Naive B cell (primary cell): ENCODE results near the gene DDAH2. TPM values are rescaled to one million over a fixed set of nuclear protein-coding genes. Genes with fewer than 3 reads are reported as not detected.

Experiments
- ATAC-seq, 2 donors: fragments of 150-1000 bp; cut with Tn5 transposase; 2 replicates each; pipeline ENCODE4 v1.10.0; 2021; ENCODE audit warnings: low read depth in 2 of 2, mild to moderate bottlenecking in 2 of 2, moderate library complexity in 2 of 2
- DNase-seq: peaks from one replicate; pipeline ENCODE4 v3.0.0; 2022
- H3K27ac Mint-ChIP-seq, 6 donors: one replicate each; pipeline ENCODE4 v1.8.0; 2020 to 2022; ENCODE audit warnings: mild to moderate bottlenecking in 6 of 6, mixed read lengths in 6 of 6, moderate library complexity in 5 of 6, inconsistent platforms in 2 of 6
- H3K27me3 Mint-ChIP-seq, 3 donors: one replicate each; pipeline ENCODE4 v1.8.0; 2021 to 2022; ENCODE audit warnings: mixed read lengths in 3 of 3, mild to moderate bottlenecking in 1 of 3
- H3K36me3 Mint-ChIP-seq, 2 donors: one replicate each; pipeline ENCODE4 v1.8.0; 2020 to 2022; ENCODE audit warnings: mixed read lengths in 2 of 2, inconsistent platforms in 1 of 2, mild to moderate bottlenecking in 1 of 2
- H3K4me1 Mint-ChIP-seq, 3 donors: one replicate each; pipeline ENCODE4 v1.8.0; 2020 to 2022; ENCODE audit warnings: mixed read lengths in 3 of 3, inconsistent platforms in 1 of 3, mild to moderate bottlenecking in 1 of 3, moderate library complexity in 1 of 3
- H3K4me3 Mint-ChIP-seq, 8 donors: one replicate each; pipeline ENCODE4 v1.8.0; 2020 to 2022; ENCODE audit warnings: mild to moderate bottlenecking in 8 of 8, mixed read lengths in 8 of 8, moderate library complexity in 8 of 8, inconsistent platforms in 2 of 8
- H3K9me3 Mint-ChIP-seq, 7 donors: one replicate each; pipeline ENCODE4 v1.8.0; 2020 to 2022; ENCODE audit warnings: mixed read lengths in 7 of 7, mild to moderate bottlenecking in 5 of 7, inconsistent platforms in 2 of 7, moderate library complexity in 1 of 7
- polyA plus RNA-seq, 6 donors: library from polyadenylated mRNA; unstranded; fragments of 300-500 nt; fragmentation: Illumina TruSeq; gene quantifications; one replicate each; pipeline ENCODE4 v1.2.3, GENCODE V29; 2021; ENCODE audit warnings: low read depth in 6 of 6

DDAH2 gene, protein sequence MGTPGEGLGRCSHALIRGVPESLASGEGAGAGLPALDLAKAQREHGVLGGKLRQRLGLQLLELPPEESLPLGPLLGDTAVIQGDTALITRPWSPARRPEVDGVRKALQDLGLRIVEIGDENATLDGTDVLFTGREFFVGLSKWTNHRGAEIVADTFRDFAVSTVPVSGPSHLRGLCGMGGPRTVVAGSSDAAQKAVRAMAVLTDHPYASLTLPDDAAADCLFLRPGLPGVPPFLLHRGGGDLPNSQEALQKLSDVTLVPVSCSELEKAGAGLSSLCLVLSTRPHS
- 10 to 100 TPM; 57.1 to 87.6 (median 82.1) TPM for polyA plus RNA-seq

DNA sequence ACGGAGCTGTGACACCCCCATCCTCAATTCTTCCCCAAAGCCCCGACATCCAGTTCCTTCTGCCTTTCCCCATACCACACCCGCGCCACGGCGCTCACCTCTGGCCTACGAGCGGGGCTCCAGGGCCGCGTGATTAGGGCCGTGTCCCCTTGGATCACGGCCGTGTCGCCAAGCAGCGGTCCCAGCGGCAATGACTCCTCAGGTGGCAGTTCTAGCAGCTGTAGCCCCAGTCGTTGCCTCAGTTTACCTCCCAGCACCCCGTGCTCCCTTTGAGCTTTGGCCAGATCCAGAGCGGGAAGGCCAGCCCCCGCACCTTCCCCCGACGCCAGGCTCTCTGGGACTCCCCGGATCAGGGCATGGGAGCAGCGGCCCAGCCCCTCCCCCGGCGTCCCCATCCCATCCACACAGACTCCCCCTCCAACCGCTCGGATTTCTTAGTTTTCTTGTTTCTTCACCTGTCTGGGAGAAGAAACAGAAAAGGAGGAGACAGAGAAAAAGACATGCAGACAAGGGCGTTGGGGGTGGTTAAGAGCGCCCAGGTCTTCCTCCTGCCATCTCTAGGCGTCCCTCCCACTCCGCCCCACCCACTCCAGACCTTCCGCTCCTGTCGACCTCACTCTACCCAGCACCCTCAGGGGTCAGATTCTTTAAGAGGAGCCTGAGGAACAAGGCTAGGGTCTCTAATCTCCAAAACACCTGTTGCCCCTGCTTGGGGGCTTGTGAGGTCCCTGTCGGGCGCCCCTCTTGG lies at the start of gene DDAH2:
TSS of gene DDAH2 (minus strand) at position 533 of the 748 bp plus-strand sequence. CDS start at position 395, 138 bp downstream.
- H3K9me3 Mint-ChIP-seq = no peaks in the 10 kb centered on the region
- H3K36me3 Mint-ChIP-seq = peaks cover 15 to 36% of the 10 kb centered on the region in 2 donors
- peaks cover 51 to 74% (median 73%) of the 10 kb centered on the region in 3 donors for H3K4me1 Mint-ChIP-seq
- peak within 1 kb of the TSS; percentile 86 to 99 (median 98) for H3K27ac Mint-ChIP-seq
- peak within 1 kb of the TSS; percentile 91 to 100 (median 98) for H3K4me3 Mint-ChIP-seq
- DNase-seq (no peak), ATAC-seq (peak; percentile 1 to 4)
- no peaks in the 10 kb centered on the region for H3K27me3 Mint-ChIP-seq

DNA sequence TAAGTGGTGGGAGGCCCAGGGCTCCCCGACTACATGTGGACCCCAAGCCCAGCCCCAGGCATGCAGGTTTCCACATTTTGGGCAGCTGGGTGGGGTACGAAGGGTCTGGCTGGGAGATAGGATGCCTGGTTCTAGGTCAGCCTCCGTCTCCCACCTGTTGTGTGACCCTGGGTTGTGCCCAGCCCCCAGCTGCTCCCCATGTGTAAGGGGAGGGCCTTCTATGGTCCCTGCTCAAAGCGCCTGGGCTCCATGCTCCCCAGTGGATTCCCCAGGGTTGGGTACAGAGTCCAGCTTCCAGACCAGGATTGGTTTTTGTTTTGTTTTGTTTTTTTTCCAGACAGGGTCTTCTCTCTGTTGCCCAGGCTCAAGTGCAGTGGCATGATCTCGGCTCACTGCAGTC lies 49.1 kb upstream of the DDAH2 start:
- Mint-ChIP-seq H3K4me3 (peak overlapping the region in 1 of 8 donors; percentile 25), H3K9me3 (no peaks in the 10 kb centered on the region), H3K27me3 (no peaks in the 10 kb centered on the region), H3K36me3 (no peaks in the 10 kb centered on the region), H3K27ac (peak overlapping the region in 2 of 6 donors; percentile 69 to 88), H3K4me1 (peaks cover 19 to 25% (median 21%) of the 10 kb centered on the region in 3 donors)
- DNase-seq (no peak), ATAC-seq (no peak)

DNA sequence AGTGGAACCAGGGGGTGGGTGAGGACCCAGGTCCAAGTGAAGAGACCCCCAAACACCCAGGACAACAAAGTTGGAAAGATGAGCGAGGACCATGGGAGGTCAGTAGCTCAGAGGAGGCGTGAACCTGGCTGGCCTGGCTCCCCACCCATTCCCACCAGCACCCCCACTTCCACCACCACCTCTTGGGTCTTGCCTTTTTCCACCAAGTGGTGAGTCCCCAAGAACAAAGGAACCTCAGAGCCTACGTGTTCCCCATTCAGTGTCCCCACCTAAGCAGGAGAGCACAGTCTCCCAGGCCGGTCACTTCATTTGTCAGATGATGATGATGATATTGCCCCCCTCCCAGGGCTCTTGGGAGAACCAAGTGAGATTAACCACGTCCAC lies 48.6 kb upstream of the DDAH2 start:
- Mint-ChIP-seq H3K4me1 (peaks cover 19 to 24% (median 22%) of the 10 kb centered on the region in 3 donors), H3K27me3 (no peaks in the 10 kb centered on the region), H3K36me3 (no peaks in the 10 kb centered on the region), H3K9me3 (no peaks in the 10 kb centered on the region), H3K4me3 (peak overlapping the region in 1 of 8 donors; percentile 34), H3K27ac (peak overlapping the region in 4 of 6 donors; percentile 74 to 88 (median 78))
- ATAC-seq = no peak
- DNase-seq = no peak

DNA sequence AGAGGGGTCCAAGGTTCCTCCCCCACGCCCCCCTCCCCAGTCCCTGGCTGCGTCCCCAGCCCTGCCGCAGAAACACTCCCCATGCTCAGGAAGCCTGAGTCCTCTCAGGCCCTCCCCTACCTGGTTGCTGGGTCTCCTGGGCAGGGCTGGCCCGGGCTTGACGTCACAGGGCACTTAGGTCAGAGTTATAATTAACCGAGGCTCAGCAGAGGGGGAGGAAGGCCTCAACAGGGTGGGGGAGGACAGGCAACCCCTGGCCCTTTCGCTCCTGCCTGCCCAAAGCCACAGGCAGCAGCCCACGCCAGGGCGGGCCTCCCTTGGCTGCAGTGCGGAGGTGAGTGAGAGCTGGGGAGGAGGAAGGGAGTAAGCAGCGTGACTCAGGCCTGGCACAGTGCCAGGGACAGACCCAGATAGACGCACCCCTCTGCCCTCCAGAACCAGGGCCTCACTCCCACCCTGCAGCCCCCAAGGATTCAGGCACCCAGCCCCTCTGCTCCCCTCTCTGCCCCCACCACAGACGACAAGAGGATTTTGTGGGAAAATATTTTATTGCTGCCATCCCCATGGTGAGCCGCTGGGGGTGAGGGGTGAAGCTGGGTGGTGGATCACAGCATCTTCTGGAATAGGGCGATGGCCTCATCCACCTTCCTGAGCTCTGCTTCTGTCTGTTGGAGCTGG lies 48.0 kb upstream of the DDAH2 start, which contains the start of gene VWA7:
TSS of gene VWA7 (minus strand) at position 340 of the 678 bp plus-strand sequence. CDS start 549 bp downstream, outside the sequence.
- Mint-ChIP-seq H3K27ac (peak within 1 kb of the TSS; percentile 74 to 97 (median 80)), H3K4me3 (peak within 1 kb of the TSS in 4 of 8 donors; percentile 34 to 60 (median 50)), H3K4me1 (peaks cover 19 to 25% (median 21%) of the 10 kb centered on the region in 3 donors), H3K27me3 (no peaks in the 10 kb centered on the region), H3K36me3 (no peaks in the 10 kb centered on the region), H3K9me3 (no peaks in the 10 kb centered on the region)
- ATAC-seq (peak; percentile 92 to 94), DNase-seq (peak; percentile 69)

DNA sequence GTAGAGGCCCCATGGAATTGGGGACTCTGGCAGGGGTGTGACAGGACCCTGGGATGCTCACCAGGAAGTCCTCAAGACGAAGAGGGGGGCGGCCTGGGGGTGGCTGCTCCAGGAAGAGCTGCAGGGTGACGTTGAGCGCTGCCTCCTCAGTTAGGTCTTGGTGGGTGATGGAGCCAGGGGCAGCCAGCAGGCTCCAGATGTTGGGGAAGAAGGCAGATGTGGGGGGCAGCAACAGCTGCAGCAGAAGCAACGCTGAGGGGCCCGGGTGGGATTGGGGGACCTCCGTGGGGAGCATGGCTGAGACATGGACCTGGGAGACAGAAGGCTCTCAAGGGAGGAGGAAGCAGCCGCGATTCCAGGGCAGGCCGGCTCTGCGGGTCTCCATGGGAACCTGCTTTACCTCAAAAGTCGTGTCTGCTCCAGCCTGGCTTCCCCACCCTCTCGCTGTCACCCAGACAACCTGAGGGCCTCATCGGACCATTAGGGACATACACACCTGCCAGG lies 47.4 kb upstream of the DDAH2 start:
- peak overlapping the region in 3 of 8 donors; percentile 21 to 60 (median 54) for H3K4me3 Mint-ChIP-seq
- no peaks in the 10 kb centered on the region for H3K27me3 Mint-ChIP-seq
- H3K9me3 Mint-ChIP-seq = no peaks in the 10 kb centered on the region
- H3K36me3 Mint-ChIP-seq = no peaks in the 10 kb centered on the region
- peaks cover 19 to 22% (median 21%) of the 10 kb centered on the region in 3 donors for H3K4me1 Mint-ChIP-seq
- ATAC-seq (peak in 1 of 2 donors; percentile 17), DNase-seq (no peak)
- peak overlapping the region in 5 of 6 donors; percentile 35 to 94 (median 68) for H3K27ac Mint-ChIP-seq

DNA sequence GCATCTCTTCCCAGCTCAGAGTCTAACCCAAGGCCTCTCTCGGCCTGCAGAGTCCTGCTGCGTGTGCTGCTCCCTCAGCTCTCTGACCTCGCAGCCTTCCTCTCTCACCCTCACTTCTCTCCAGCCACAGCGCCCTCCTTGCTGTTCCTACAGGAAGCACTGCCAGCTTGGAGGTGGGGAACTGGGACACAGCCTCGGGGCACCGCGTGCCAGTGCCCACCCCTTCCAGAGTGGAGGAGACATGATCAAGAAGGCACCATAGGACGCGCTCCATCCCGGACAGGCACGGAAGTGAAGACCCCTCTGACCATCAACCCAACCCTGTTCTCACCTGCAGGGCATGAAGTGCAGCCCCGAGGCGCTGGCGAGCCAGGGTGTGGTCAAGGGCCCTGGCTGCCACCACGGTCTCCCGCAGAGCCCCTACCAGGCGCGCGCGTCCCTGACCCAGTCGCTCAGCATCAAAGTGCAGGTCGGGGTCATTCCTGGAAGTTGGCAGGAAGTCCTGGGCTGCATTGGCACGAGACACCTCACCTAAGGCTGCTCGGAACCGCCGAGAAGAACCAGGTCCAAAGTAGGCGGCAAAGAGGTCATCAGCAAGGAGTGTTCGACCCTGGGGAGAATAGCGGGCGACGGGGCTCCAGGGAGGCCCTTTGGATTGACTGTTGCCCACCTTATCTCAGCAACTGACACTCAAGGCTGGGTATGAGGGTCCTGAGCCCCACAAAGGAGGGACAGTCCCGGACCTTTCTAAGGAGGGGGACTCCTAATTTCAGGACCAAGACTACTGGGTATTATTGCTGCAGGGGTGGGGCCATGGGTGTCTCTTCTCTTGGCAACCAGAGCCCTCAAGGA lies 46.8 kb upstream of the DDAH2 start:
- H3K4me1 Mint-ChIP-seq = peaks cover 19 to 22% (median 21%) of the 10 kb centered on the region in 3 donors
- DNase-seq (no peak), ATAC-seq (no peak)
- H3K9me3 Mint-ChIP-seq = no peaks in the 10 kb centered on the region
- no peaks in the 10 kb centered on the region for H3K27me3 Mint-ChIP-seq
- H3K36me3 Mint-ChIP-seq = no peaks in the 10 kb centered on the region
- peak overlapping the region in 2 of 8 donors; percentile 54 to 60 for H3K4me3 Mint-ChIP-seq
- H3K27ac Mint-ChIP-seq = peak overlapping the region in 5 of 6 donors; percentile 35 to 94 (median 68)

DNA sequence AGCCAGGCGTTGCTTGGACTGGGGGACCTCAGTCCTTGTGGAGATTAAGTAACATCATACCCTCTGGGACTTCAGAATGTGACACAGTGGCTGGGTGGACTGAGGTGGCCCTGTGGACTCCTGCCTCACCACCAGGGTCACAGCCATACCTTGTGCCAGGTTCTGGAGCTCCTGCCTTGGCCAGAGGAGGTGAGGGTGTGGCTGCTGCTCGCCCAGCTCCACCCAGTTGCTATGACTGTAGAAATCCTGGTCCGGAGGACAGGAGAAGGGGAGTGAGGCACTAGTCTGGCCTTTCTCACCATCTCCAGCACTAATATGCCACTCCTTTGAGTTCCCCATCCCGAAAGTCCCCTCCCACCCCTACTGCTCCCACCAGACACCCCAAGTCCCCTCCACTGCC lies 46.1 kb upstream of the DDAH2 start:
- Mint-ChIP-seq H3K36me3 (no peaks in the 10 kb centered on the region), H3K27me3 (no peaks in the 10 kb centered on the region), H3K4me1 (peaks cover 19 to 22% (median 21%) of the 10 kb centered on the region in 3 donors), H3K27ac (peak overlapping the region in 1 of 6 donors; percentile 47), H3K4me3 (no peak overlapping the region), H3K9me3 (no peaks in the 10 kb centered on the region)
- DNase-seq (no peak), ATAC-seq (no peak)

DNA sequence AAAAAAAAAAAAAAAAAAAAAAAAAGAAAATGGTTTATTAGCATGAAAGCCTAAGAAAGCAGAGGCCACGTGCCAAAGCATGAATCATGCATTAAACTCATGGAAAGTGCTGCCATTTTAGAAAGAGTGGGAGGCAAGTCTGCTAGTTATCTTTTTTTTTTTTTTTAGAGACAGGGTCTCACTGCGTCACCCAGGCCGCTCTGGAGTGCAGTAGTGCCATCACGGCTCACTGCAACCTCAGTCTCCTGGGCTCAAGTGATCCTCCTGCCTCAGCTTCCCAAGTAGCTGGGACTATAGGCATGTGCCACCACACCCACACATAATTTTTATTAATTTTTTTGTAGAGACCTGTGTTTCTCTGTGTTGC lies 42.9 kb upstream of the DDAH2 start:
- no peak for DNase-seq
- H3K9me3 Mint-ChIP-seq = no peaks in the 10 kb centered on the region

DNA sequence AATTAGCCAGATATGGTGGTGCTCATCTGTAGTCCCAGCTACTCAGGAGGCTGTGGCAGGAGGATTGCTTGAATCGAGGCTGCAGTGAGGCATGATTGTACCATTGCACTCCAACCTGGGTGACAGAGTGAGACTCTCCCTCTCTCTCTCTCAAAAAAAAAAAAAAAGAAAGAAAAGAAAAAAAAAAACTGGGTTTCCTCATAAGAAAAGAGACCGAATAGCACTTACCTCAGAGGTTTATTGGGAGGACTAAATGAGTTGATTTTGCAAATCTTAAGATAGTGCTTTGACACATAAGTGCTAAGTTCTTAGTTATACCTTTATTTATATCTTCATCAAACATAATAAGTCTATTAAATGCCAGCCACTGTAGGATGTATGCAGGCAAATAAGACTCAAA lies 41.8 kb upstream of the DDAH2 start:
- Mint-ChIP-seq H3K27ac (no peak overlapping the region), H3K4me3 (no peak overlapping the region)

More for the DNA sequence above, 42.9 kb upstream of the DDAH2 start:
- Mint-ChIP-seq H3K27me3 (no peaks in the 10 kb centered on the region), H3K4me3 (no peak overlapping the region), H3K27ac (no peak overlapping the region), H3K4me1 (peaks cover 18 to 23% (median 18%) of the 10 kb centered on the region in 3 donors), H3K36me3 (no peaks in the 10 kb centered on the region)
- no peak for ATAC-seq

DNA sequence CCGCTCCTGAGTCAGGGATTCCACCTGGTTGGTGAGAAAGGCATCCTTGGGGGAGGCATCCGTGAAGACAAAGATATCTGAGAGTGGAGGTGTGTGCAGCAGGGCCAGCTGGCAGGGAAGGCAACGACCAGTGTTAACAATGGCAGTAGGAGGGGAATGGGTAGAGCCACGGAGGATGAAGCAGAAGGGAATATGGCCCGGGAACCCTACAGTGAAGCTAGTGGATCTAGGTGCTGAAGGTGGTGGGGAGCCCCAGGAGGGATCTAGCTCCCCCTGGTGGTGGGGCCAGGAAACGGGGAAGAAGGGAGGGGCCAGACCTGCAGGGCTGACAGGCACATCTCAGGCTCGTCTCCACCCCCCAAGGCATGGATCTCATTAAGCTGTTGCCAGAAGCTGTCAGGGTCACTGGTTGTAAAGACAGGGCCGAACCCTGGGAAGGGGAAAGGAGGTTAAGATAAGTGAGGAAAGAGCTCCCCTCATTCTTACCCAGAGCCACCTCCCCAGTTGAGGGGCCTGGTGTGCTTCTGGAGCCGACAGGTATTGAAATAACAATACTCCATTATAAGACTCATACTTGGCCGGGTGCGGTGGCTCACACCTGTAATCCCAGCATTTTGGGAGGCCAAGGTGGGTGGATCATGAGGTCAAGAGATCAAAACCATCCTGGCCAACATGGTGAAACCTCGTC lies 40.7 kb upstream of the DDAH2 start:
- Mint-ChIP-seq H3K27ac (peak overlapping the region in 2 of 6 donors; percentile 1 to 27), H3K27me3 (no peaks in the 10 kb centered on the region), H3K36me3 (no peaks in the 10 kb centered on the region), H3K9me3 (no peaks in the 10 kb centered on the region), H3K4me1 (peaks cover 6 to 12% (median 8%) of the 10 kb centered on the region in 3 donors), H3K4me3 (peak overlapping the region in 1 of 8 donors; percentile 54)
- peak; percentile 81 for DNase-seq
- ATAC-seq = peak; percentile 96 to 99

More for the DNA sequence above, 41.8 kb upstream of the DDAH2 start:
- Mint-ChIP-seq H3K36me3 (no peaks in the 10 kb centered on the region), H3K9me3 (no peaks in the 10 kb centered on the region), H3K4me1 (peaks cover 8 to 15% (median 10%) of the 10 kb centered on the region in 3 donors), H3K27me3 (no peaks in the 10 kb centered on the region)
- ATAC-seq = no peak
- DNase-seq = no peak

DNA sequence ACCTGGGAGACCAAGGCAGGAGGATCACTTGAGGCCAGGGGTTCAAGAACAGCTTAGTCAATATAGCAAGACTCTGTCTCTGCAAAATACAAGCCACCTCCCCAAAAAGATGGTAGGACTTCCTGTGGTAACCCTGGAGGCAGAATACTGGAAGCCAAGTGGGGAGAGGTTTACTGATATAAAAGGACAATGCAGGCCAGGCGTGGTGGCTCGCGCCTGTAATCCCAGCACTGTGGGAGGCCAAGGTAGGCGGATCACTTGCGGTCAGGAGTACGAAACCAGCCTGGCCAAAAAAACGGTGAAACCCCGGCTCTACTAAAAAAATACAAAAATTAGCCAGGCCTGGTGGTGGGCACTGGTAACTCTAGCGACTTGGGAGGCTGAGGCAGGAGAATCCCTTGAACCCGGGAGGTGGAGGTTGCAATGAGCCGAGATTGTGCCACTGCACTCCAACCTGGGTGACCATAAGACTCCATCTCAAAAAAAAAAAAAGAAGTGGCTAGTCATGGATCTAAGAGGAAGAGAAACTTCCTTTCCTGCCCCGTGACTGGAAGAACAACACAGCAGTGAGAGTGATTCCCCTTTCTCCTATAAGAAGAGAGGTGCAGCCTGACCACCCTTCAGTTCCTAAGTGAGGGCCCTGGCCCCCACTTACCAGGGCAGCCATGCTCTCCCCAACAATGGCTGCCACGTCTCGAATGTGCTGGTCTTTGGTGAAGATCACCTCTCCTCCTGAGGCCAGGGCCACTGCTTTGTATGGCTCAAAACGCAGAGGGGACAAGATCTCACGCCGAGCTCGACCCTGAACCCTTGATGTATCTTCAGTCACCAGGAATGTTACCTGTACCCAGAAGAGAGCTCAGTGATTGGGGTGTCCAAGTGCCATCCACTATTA lies 39.5 kb upstream of the DDAH2 start:
- Mint-ChIP-seq H3K27ac (peak overlapping the region in 1 of 6 donors; percentile 37), H3K4me3 (no peak overlapping the region), H3K27me3 (no peaks in the 10 kb centered on the region), H3K4me1 (peaks cover 6 to 12% (median 8%) of the 10 kb centered on the region in 3 donors), H3K9me3 (no peaks in the 10 kb centered on the region), H3K36me3 (no peaks in the 10 kb centered on the region)
- no peak for DNase-seq
- no peak for ATAC-seq
